Ovary (tissue), 3 donors: ENCODE measurements around the gene AGBL4.

Source experiments
- EP300 ChIP-seq: sonication (generic); formaldehyde crosslinking; IDR thresholded peaks from one replicate; pipeline ENCODE4 v1.6.1; 2017; ENCODE audit warnings: antibody characterized with exemption
- TF ChIP-seq, protein P1 (sequence below), 3 donors: fragments of 450-650 bp in 2 of 3; fragments of 200-600 bp in 1 of 3; IDR thresholded peaks; one replicate each; pipeline versions ENCODE4 v1.5.1 to v1.8.0; 2016 to 2022; ENCODE audit warnings: antibody characterized with exemption in 3 of 3, mild to moderate bottlenecking in 1 of 3
- donor health status: DM: no; HTN: no; CAD: no.

- TF ChIP-seq, protein P1, sequence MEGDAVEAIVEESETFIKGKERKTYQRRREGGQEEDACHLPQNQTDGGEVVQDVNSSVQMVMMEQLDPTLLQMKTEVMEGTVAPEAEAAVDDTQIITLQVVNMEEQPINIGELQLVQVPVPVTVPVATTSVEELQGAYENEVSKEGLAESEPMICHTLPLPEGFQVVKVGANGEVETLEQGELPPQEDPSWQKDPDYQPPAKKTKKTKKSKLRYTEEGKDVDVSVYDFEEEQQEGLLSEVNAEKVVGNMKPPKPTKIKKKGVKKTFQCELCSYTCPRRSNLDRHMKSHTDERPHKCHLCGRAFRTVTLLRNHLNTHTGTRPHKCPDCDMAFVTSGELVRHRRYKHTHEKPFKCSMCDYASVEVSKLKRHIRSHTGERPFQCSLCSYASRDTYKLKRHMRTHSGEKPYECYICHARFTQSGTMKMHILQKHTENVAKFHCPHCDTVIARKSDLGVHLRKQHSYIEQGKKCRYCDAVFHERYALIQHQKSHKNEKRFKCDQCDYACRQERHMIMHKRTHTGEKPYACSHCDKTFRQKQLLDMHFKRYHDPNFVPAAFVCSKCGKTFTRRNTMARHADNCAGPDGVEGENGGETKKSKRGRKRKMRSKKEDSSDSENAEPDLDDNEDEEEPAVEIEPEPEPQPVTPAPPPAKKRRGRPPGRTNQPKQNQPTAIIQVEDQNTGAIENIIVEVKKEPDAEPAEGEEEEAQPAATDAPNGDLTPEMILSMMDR (IDR thresholded peaks at IDR 0.05) = no peak
- TF ChIP-seq EP300 = no peak
Measured at GRCh38 chr1:48728584-48728983, 1295.2 kb downstream of the AGBL4 start.
